D721Med (cell line): ENCODE data around the gene BMP4.

ENCODE experiments used
- DNase-seq: peaks from one replicate; pipeline ENCODE4 v3.0.0; 2011; ENCODE audit warnings: low spot score; ENCODE audit not compliant: insufficient read length
- FAIRE-seq: peaks from 2 replicates; lab custom pipeline; 2011; peaks lifted over from hg19 to GRCh38; lab: Jason Lieb, UNC
- CTCF ChIP-seq: IDR thresholded peaks from 2 replicates; pipeline ENCODE4 v1.5.1; 2012; ENCODE audit warnings: mild to moderate bottlenecking, control low read depth; ENCODE audit not compliant: insufficient read depth; ENCODE audit errors: missing control alignments

Gene BMP4

GRCh38 chr14:53946404-53947093, 10.1 kb downstream of the BMP4 start:
- no peak for TF ChIP-seq CTCF
- DNase-seq, result no peak
- no peak for FAIRE-seq

GRCh38 chr14:53946071-53946403, 10.6 kb downstream of the BMP4 start:
- no peak for DNase-seq
- no peak for TF ChIP-seq CTCF
- FAIRE-seq, result no peak

GRCh38 chr14:53943751-53944083, 12.9 kb downstream of the BMP4 start:
- no peak for TF ChIP-seq CTCF
- no peak for DNase-seq
- FAIRE-seq, result no peak

GRCh38 chr14:53942970-53943750, 13.5 kb downstream of the BMP4 start:
- FAIRE-seq (no peak), DNase-seq (no peak)
- TF ChIP-seq CTCF, result no peak

GRCh38 chr14:53938136-53938837, 18.3 kb downstream of the BMP4 start:
- no peak for FAIRE-seq
- DNase-seq, result no peak
- no peak for TF ChIP-seq CTCF

DNA sequence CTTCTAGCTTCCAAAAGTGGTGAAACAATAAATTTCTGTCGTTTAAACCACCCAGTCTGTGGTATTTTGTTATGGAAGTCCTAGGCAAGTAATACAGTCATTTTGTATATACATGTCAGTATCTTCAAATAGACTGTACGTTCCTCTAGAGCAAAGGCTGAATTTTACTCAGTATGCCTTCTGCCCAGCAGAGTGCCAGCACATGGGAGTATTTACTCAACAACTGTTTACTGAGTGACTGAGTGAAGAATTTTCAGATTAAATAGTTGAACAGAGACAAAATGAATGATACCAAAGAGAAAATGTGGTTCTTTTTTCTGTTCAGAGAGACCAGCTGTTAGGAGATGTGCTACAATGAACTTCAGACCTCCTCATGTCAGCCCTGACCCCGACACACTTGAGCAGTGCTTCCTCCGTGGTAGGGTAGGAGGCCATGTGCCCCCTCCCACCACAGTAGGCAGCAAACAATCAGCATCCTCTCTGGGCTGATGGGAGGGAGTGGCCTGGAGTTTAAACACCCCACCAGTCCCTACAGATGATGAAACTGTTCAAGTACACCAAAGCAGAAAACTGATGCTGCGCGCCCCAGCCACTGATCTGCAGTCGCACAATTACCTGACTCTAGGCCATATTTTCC, 21.7 kb downstream of the BMP4 start:
- no peak for TF ChIP-seq CTCF
- no peak for DNase-seq
- no peak for FAIRE-seq

DNA sequence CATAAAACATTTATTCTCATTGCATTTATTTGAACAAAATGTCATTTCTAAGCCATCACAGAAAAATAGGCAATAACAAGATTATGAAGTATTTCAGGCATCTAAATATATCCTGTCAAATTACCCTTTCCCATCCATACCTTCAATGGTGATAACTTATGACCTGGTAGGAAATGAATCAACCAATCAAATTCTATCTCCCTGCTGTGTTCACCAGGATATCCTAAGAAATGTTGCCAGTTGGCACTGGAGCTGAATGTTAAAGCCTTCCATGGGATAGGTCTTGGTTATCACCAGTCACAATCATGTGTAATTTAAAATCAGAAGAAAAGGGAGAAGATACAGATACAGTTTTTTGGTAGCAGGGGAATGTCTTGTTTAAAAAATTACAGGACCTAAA, 23.7 kb downstream of the BMP4 start:
- no peak for TF ChIP-seq CTCF
- DNase-seq, result no peak
- no peak for FAIRE-seq
